Measurements from ENCODE around the gene MYO18B. TPM values are rescaled to one million over a fixed set of nuclear protein-coding genes. Genes with fewer than 3 reads are reported as not detected.

MYO18B gene
- total RNA-seq, 1 experiment from 2014 or later: 0.05 TPM

GRCh38 chr22:25716637-25717036, 25.4 kb upstream of the MYO18B start (continued):
- TF ChIP-seq MAX (IDR thresholded peaks at IDR 0.05): no peak

- H3K9me2 ChIP-seq (ENCODE audit: insufficient read depth): no peaks in the 10 kb centered on the region
- no peaks in the 10 kb centered on the region for H3K36me3 ChIP-seq (ENCODE audit: control insufficient read depth in 1 of 2, insufficient read depth in 2 of 2, low read length in 2 of 2)
- no peak overlapping the region for H3K27ac ChIP-seq (ENCODE audit: low read depth, low read length)
- BruUV-seq (replicated peaks): no TSS peak
- no peak overlapping the region for H3K4me3 ChIP-seq (replicated peaks in 1 of 2; ENCODE audit: low read depth in 1 of 2, low read length in 2 of 2)
- no peak overlapping the region for H3K4me2 ChIP-seq (ENCODE audit: low read length)
- H3K4me1 ChIP-seq (ENCODE audit: control insufficient read depth in 1 of 2, insufficient read depth in 2 of 2, low read length in 2 of 2): no peaks in the 10 kb centered on the region
- no peak for ATAC-seq
- H4K20me1 ChIP-seq (ENCODE audit: insufficient read depth): no peaks in the 10 kb centered on the region
- no peaks in the 10 kb centered on the region for H3K79me2 ChIP-seq (ENCODE audit: insufficient read depth, low read length)
- no peak for TF ChIP-seq ELF1 (IDR thresholded peaks at IDR 0.05; ENCODE audit: borderline replicate concordance, low read depth)
- H3K9me3 ChIP-seq (ENCODE audit: control insufficient read depth in 1 of 2, insufficient read depth in 1 of 2, low read depth in 1 of 2, low read length in 2 of 2): no peaks in the 10 kb centered on the region
- intact Hi-C loops (cut with micrococcal nuclease): no loop called here
- no peak overlapping the region for H3K9ac ChIP-seq (ENCODE audit: low read length)
- CTCF ChIA-PET: no interaction called here
- POLR2A ChIA-PET: no interaction called here
- RAD21 ChIA-PET (ENCODE audit: low non-redundant PET in 1 of 2, low total read pairs in 2 of 2, uncharacterized antibody in 2 of 2, unreplicated experiment in 2 of 2): no interaction called here
- DNase-seq (ENCODE audit: low read depth, low spot score): no peak
- H3K27me3 ChIP-seq (ENCODE audit: insufficient read depth, low read length): no peaks in the 10 kb centered on the region
- H2AFZ ChIP-seq (ENCODE audit: low read depth, low read length, poor library complexity, severe bottlenecking): no peak overlapping the region
These were observed 23.7 kb upstream of the MYO18B start for GRCh38 chr22:25718135-25718840.

GRCh38 chr22:25722223-25722622, 19.8 kb upstream of the MYO18B start:
- Histone ChIP-seq H2AFZ (ENCODE audit: low read depth, low read length, poor library complexity, severe bottlenecking) (no peak overlapping the region), H3K4me3 (replicated peaks in 1 of 2; ENCODE audit: low read depth in 1 of 2, low read length in 2 of 2) (no peak overlapping the region), H4K20me1 (ENCODE audit: insufficient read depth) (no peaks in the 10 kb centered on the region), H3K9me2 (ENCODE audit: insufficient read depth) (no peaks in the 10 kb centered on the region), H3K4me2 (ENCODE audit: low read length) (no peak overlapping the region), H3K36me3 (ENCODE audit: control insufficient read depth in 1 of 2, insufficient read depth in 2 of 2, low read length in 2 of 2) (no peaks in the 10 kb centered on the region), H3K9ac (ENCODE audit: low read length) (no peak overlapping the region), H3K27ac (ENCODE audit: low read depth, low read length) (no peak overlapping the region), H3K4me1 (ENCODE audit: control insufficient read depth in 1 of 2, insufficient read depth in 2 of 2, low read length in 2 of 2) (no peaks in the 10 kb centered on the region), H3K79me2 (ENCODE audit: insufficient read depth, low read length) (no peaks in the 10 kb centered on the region), H3K27me3 (ENCODE audit: insufficient read depth, low read length) (no peaks in the 10 kb centered on the region), H3K9me3 (ENCODE audit: control insufficient read depth in 1 of 2, insufficient read depth in 1 of 2, low read depth in 1 of 2, low read length in 2 of 2) (no peaks in the 10 kb centered on the region)
- intact Hi-C loops (cut with micrococcal nuclease): no loop called here
- RAD21 ChIA-PET (ENCODE audit: low non-redundant PET in 1 of 2, low total read pairs in 2 of 2, uncharacterized antibody in 2 of 2, unreplicated experiment in 2 of 2): no interaction called here
- POLR2A ChIA-PET: no interaction called here
- DNase-seq (ENCODE audit: low read depth, low spot score): no peak
- CTCF ChIA-PET: no interaction called here
- BruUV-seq (replicated peaks): no TSS peak
- no peak for ATAC-seq
- TF ChIP-seq SRF (IDR thresholded peaks at IDR 0.05; ENCODE audit: low read depth): no peak
- no peak for TF ChIP-seq SP1 (IDR thresholded peaks at IDR 0.05; ENCODE audit: low read depth)
- TF ChIP-seq ELF1 (IDR thresholded peaks at IDR 0.05; ENCODE audit: borderline replicate concordance, low read depth): no peak
- no peak for TF ChIP-seq FOSL1 (IDR thresholded peaks at IDR 0.05; ENCODE audit: low read depth)
- no peak for TF ChIP-seq POLR2AphosphoS5 (IDR thresholded peaks at IDR 0.05; ENCODE audit: low read depth, low read length)
- no peak for TF ChIP-seq MAX (IDR thresholded peaks at IDR 0.05)
- no peak for TF ChIP-seq ZNF274 (IDR thresholded peaks at IDR 0.05; ENCODE audit: low read depth, low read length)
- TF ChIP-seq JUND (IDR thresholded peaks at IDR 0.05): no peak
- TF ChIP-seq REST (IDR thresholded peaks at IDR 0.05; ENCODE audit: low read depth): no peak
- TF ChIP-seq ATF3 (IDR thresholded peaks at IDR 0.05): no peak
- no peak for TF ChIP-seq RAD21 (IDR thresholded peaks at IDR 0.05; ENCODE audit: low read depth)
- TF ChIP-seq TCF7L2 (IDR thresholded peaks at IDR 0.05; ENCODE audit: borderline replicate concordance, extremely low read depth, insufficient read depth, insufficient read length): no peak
- TF ChIP-seq CBX3 (IDR thresholded peaks at IDR 0.05; ENCODE audit: low read depth): no peak
- TF ChIP-seq EZH2phosphoT487 (IDR thresholded peaks at IDR 0.05; ENCODE audit: borderline replicate concordance): no peak
- TF ChIP-seq EGR1 (IDR thresholded peaks at IDR 0.05; ENCODE audit: low read depth): no peak
- TF ChIP-seq POLR2A (IDR thresholded peaks at IDR 0.05; ENCODE audit: borderline replicate concordance, extremely low read depth, insufficient read depth, insufficient read length): no peak
